Measurements from ENCODE around the gene SLC10A6.

SLC10A6 gene

DNA sequence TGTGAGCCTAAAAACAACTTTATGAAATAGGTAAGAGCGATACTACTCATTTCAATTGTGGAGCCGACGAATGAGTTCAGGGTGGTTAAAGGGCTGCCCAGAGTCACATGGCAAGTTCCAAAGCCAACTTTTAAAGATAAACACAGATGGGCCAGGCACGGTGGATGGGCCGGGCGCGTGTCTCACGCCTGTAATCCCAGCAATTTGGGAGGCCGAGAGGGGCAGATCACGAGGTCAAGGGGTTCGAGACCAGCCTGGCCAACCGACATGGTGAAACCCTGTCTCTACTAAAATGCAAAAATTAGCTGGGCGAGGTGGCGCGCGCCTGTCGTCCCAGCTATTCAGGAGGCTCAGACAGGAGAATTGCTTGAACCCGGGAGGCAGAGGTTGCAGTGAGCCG is 44.0 kb upstream of the SLC10A6 start:
- peaks cover 9% of the 10 kb centered on the region for H3K4me1 ChIP-seq
- DNase-seq: no peak
- no peak overlapping the region for H3K4me3 ChIP-seq (ENCODE audit: low read depth, low read length)
- no peaks in the 10 kb centered on the region for H3K27me3 ChIP-seq
- TF ChIP-seq, protein P1, sequence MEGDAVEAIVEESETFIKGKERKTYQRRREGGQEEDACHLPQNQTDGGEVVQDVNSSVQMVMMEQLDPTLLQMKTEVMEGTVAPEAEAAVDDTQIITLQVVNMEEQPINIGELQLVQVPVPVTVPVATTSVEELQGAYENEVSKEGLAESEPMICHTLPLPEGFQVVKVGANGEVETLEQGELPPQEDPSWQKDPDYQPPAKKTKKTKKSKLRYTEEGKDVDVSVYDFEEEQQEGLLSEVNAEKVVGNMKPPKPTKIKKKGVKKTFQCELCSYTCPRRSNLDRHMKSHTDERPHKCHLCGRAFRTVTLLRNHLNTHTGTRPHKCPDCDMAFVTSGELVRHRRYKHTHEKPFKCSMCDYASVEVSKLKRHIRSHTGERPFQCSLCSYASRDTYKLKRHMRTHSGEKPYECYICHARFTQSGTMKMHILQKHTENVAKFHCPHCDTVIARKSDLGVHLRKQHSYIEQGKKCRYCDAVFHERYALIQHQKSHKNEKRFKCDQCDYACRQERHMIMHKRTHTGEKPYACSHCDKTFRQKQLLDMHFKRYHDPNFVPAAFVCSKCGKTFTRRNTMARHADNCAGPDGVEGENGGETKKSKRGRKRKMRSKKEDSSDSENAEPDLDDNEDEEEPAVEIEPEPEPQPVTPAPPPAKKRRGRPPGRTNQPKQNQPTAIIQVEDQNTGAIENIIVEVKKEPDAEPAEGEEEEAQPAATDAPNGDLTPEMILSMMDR (IDR thresholded peaks at IDR 0.05; ENCODE audit: low read depth, low read length): no peak
- no peaks in the 10 kb centered on the region for H3K36me3 ChIP-seq
- no peaks in the 10 kb centered on the region for H3K9me3 ChIP-seq

DNA sequence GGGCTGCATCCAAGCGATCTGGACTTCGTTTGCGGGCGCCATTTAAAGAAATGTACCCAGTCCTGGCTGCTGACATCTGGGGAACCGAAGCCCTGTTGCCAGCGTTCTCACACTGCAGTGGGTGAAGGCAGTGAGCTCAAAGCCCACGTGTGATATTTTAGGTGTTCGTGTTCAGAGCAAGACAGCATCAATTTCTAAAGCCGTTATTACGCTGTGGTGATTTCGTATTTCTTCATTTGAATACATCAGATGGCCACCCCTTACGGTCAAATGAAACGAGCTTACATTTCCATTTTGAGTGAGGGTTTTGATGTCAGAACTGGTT is 43.4 kb upstream of the SLC10A6 start:
- Histone ChIP-seq H3K4me3 (ENCODE audit: low read depth, low read length) (peak overlapping the region; percentile 79), H3K36me3 (no peaks in the 10 kb centered on the region), H3K9me3 (no peaks in the 10 kb centered on the region), H3K4me1 (peaks cover 9% of the 10 kb centered on the region), H3K27me3 (no peaks in the 10 kb centered on the region)
- no peak for DNase-seq
- TF ChIP-seq, protein P1 (IDR thresholded peaks at IDR 0.05; ENCODE audit: low read depth, low read length): no peak

DNA sequence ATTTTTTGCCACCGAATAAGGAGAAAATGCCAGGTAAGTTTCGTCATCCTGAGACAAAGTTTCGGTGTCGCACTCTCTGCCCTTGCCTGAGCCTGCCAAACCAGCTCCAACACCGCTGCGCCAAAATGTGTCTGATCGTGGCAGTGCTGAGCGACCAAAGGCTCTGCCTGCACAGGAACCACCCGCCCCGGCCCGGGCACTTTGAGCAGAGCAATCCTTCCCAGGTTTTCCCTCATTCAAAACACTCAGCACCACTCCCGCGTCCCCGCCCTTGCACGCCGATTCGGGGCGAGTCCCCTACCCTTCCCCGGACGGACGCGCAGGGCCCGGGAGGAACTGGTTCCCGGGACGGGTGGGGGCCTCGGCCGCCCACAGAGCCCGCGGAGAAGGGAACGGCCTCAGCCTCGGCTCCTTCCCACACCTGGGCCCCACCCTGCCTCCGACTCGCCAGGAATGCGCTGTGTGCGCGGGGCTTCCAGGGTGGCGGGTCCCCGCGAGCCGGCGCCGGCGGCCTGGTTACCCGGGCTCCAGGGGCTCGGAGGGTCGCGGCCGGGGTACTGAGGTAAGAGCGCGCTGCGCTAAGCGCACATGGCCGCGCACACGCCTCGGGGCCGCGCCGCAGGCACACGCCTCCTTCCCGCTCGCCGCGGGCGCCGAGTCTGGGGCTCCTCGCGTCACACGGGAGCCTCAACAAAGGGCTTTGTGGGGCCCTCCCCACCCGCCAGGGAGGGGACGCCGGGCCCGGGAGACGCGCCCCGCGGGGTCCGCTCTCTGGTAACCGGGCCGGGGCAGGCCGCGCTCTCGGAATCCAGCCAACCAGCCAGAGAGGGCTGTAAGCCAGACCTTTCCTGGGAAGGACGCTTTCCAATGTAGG is 42.8 kb upstream of the SLC10A6 start, which contains the start of gene C4orf36:
Gene C4orf36 (minus strand): TSS at position 661 of the 874 bp plus-strand sequence. CDS start 902 bp downstream, outside the sequence.
- H3K4me3 ChIP-seq (ENCODE audit: low read depth, low read length): peak within 1 kb of the TSS; percentile 79

DNA sequence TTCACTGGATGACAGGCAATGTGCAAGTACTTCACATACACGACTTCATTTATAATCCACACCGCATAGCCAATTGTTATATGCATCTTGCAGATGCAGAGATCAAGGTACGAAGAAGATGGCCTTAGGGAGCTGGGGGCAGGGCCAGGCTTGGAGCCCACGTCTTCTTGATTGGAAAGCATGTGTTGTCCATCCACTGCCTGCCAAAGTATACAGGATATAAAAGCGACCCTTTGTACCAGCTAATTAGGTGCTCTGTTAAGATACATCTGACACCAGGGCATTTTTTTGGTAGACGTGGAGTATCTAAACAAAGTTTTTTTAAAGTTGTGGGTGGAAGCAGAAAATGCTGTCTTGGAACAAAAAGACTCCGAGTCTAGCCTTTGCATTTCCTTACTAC is 41.6 kb upstream of the SLC10A6 start:
- Histone ChIP-seq H3K4me1 (peaks cover 5% of the 10 kb centered on the region), H3K9me3 (no peaks in the 10 kb centered on the region), H3K36me3 (no peaks in the 10 kb centered on the region), H3K4me3 (ENCODE audit: low read depth, low read length) (no peak overlapping the region), H3K27me3 (no peaks in the 10 kb centered on the region)
- TF ChIP-seq, protein P1 (IDR thresholded peaks at IDR 0.05; ENCODE audit: low read depth, low read length): no peak
- no peak for DNase-seq

More for the DNA sequence above, 42.8 kb upstream of the SLC10A6 start, which contains the start of gene C4orf36:
- no peaks in the 10 kb centered on the region for H3K36me3 ChIP-seq
- H3K27me3 ChIP-seq: no peaks in the 10 kb centered on the region
- TF ChIP-seq, protein P1 (IDR thresholded peaks at IDR 0.05; ENCODE audit: low read depth, low read length): peak; percentile 18
- H3K4me1 ChIP-seq: peaks cover 9% of the 10 kb centered on the region
- H3K9me3 ChIP-seq: no peaks in the 10 kb centered on the region
- DNase-seq: peak; percentile 72

DNA sequence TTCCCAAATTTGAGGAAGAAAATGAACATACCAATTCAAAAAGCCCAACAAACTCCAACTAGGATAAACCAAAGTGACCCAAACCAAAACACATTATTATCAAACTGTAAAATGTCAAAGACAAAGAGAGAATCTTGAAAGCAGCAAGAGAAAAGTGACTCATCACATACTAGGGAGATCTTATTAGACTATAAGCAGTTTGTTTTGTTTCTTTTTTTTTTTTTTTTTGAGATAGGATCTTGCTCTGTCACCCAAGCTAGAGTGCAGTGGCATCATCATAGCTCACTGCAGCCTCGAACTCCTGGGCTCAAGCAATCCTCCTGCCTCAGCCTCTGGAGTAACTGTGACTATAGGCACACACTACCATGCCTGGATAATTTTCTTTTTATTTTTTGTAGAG is 30.5 kb upstream of the SLC10A6 start:
- H3K4me1 ChIP-seq: no peaks in the 10 kb centered on the region
- DNase-seq: no peak
- no peaks in the 10 kb centered on the region for H3K36me3 ChIP-seq
- H3K9me3 ChIP-seq: no peaks in the 10 kb centered on the region; the same call in 1 of the 2 replicates
- H3K4me3 ChIP-seq (ENCODE audit: low read depth, low read length): no peak overlapping the region
- TF ChIP-seq, protein P1 (IDR thresholded peaks at IDR 0.05; ENCODE audit: low read depth, low read length): no peak
- H3K27me3 ChIP-seq: no peaks in the 10 kb centered on the region

DNA sequence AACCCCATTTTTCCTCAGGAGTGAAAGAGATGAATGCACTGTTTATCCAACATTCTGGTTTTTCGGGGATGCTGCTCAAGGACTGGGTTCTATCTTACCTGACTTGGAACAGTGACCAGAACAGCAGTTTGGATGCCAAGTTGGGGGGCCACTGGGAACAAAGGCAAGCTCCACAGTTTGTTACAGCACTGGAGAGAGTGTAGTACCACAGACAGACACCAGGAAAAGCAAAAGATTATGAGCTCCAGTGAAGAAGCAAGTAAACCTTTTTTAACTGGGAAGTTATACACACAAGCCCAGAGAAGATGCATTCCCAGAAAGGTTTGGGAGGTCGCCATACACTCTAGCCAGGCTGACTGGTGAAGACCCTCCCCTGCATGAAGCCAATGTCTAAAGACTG is 29.5 kb upstream of the SLC10A6 start:
- DNase-seq: no peak
- no peak overlapping the region for H3K4me3 ChIP-seq (ENCODE audit: low read depth, low read length)
- no peaks in the 10 kb centered on the region; the same call in 1 of the 2 replicates for H3K9me3 ChIP-seq
- H3K4me1 ChIP-seq: no peaks in the 10 kb centered on the region
- no peaks in the 10 kb centered on the region for H3K36me3 ChIP-seq
- no peaks in the 10 kb centered on the region for H3K27me3 ChIP-seq
- TF ChIP-seq, protein P1 (IDR thresholded peaks at IDR 0.05; ENCODE audit: low read depth, low read length): peak; percentile 34
